ENCODE measurements around the gene APOLD1.
"Not testable (repeated sequence)": the region's sequence is repeated elsewhere in the genome, so short reads cannot be mapped to it uniquely, and the experiment has no call there.

Gene APOLD1, protein sequence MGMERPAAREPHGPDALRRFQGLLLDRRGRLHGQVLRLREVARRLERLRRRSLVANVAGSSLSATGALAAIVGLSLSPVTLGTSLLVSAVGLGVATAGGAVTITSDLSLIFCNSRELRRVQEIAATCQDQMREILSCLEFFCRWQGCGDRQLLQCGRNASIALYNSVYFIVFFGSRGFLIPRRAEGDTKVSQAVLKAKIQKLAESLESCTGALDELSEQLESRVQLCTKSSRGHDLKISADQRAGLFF

DNA sequence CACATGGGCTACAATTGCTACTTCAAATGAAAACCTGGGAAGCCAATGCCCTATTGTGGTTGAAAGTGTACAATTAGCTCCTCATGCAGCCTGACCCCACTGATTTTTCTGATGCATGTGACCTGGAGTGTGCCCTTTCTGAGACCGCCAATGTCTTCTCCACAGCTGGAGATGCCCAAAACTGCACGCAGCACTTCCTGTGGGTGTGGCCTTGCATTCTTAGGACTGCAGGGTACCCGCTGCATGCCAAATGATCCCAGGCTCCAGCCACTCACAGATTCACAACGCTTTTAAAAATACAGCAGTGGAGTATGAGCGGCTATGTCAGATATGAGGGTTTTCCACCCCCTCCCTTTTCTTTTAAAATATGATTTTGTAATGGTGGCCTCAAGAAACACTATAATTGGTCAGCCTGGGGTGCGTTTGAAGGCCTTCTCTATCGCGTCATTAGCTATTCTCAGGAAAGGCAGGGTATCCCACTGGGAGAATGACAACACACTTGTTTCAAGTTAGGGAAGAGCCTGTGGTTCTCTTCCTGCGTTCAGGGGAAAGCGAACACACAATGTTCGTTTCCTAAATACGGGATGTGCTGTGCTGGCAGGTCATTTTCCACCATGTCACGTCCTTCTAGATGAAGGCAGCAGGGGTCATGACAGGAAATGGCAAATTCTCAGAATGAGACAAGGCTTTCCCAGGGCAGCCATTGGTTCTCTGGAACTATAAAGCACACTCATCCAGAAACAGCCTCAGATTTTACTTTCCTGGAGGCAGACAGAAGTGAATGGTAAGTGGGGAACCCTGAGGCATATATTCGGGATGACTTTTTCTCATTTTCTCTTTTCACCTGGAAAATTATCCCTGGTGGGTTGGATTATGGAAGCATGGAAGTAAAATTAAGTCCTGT, at the start of gene APOLD1:
Gene APOLD1 (plus strand): TSS at position 749 of the 904 bp plus-strand sequence. CDS start 33 bp downstream, at position 782.
- DNase-seq (ENCODE audit: low read depth in 2 of 2): no peak

DNA sequence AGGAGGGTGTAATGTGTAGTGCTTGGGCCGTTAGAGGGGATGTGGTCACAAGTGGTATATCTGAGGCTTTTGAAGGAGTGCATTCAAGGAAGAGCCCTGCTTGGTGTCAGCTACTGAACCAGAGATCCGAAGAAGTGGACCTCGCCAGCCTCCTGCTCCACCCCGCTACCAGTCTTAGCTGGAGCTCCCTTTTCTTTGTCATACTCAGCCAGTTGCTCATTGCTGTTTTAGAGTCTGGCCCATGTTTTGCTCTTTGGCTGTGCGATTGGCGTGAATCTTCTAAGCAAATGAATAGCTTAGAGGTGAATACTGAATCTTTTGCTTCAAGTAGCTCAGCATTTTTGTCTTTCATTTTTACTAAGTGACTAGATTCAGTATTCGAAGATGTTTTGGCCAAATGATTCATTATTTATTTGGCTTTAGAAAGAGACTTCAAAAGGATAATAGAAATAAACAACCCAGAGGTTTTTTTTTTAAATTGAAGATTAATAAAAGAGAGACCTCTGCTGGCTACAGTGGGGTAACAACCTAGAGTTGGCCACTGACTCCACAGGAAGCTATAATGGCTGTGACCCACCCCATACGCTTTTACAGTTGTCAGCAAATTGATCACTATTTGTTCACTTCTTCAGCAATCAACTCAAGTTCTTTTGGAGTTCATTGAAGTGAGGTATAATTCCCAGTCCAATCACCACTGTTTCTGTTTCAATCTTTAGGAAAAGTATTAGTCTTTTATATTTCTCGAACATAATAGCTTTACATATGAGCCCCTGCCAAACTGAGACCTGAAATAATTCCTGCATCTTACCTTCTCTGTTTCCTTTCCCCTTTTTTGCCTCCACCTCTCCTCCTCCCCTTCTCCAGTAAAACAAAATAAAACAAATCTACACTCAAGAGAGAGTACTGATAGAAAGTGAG, 48.4 kb upstream of the APOLD1 start:
- peak in 1 of 2 donors; percentile 12 for DNase-seq (ENCODE audit: low read depth in 2 of 2)

DNA sequence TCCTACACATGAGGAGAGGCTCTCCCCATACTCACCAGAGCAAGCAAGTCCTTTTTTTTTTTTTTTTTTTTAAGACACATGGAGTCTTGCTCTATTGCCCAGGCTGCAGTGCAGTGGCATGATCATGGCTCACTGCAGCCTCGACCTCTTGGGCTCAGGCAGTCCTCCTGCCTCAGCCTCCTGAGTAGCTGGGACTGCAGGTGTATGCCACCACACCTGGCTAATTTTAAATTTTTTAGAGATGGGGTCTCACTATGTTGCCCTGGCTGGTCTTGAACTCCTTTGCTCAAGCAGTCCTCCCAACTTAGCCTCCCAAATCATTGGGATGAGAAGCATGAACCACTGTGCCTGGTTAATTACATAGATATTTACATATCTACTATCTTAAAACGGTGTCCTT, 47.3 kb upstream of the APOLD1 start:
- not testable (repeated sequence) for DNase-seq (ENCODE audit: low read depth in 2 of 2)

DNA sequence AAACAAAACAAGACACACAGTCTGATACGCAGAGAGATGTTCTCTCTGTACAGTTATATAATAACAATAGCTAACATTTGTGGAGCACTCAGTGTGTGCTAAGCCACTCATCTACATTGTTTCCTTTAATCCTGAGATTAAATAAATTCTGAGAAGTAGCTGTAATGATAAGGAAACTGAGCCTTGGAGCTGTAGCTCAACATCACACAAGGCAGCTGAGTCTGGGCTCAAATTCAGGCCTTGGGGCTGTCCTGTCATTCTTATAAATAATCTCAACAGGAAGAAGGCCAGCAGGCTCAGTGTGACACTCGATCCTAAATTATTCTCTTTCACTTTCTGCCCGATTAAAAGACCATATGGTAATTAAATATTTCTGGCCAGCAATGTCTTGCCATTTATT, 43.8 kb upstream of the APOLD1 start:
- no peak for DNase-seq (ENCODE audit: low read depth in 2 of 2)

DNA sequence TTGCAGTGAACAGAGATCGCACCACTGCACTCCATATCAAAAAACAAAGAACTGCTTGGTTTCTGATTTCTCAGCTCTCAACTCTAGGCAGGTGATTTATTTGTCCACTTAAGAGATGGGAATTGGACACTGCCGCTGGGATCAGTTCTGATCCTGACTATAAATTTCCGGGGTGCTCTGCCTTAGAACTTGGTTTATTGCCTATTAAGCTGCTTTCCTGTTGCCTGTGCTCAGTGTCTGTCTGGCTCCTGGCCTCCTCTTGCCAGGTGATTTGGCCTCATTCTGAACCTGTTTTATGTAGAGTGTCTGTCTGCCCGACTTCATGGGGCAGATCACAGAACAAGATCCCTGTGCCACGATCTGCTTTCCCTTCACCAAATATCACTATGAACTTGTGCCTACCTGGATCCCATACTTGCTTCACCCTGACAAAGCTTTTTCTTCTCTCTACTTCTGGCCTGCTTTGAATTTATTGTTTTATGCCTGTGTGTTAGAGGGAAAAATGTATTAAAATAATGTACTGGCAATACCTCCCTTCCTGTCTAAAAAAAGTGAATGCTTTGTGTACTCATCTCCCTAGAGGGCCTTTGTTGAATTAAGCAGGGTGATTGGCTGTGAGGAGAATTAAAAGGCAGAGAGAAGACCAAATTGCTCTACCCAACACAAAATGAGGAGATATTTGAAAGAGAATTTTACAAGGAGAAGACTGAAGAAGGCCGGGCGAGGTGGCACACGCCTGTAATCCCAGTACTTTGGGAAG, 40.7 kb upstream of the APOLD1 start:
- DNase-seq (ENCODE audit: low read depth in 2 of 2): no peak

DNA sequence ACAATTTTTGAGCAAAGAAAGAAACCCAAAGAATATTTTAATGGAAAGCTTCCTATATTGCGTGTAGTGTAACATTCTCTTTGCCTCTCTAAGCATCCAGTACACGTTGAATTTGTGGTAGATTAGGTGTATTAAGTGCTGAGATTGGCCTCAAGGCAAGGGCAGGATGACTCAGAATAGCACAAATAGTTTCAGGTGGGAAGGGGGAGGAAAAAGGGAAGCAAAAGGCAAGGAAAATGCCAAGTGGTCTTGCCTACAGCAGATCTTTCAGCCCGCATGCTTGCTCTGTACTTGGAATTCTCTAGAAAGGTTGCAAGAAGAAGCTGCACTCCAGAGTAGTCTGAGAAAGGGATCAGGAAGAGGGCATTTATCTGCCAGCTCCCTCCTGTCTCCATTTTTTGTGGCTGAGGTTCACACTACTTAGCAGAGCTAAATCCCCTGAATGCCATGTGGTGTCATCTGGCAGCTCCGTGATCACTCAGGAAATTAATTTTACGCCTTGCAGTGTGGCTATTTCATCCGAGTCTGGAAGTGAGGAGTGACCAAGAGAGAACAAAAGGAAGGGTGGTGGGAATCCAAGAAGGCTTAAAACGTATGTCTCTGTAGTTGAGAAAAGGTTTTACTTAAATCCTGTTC, 39.8 kb upstream of the APOLD1 start:
- no peak for DNase-seq (ENCODE audit: low read depth in 2 of 2)

DNA sequence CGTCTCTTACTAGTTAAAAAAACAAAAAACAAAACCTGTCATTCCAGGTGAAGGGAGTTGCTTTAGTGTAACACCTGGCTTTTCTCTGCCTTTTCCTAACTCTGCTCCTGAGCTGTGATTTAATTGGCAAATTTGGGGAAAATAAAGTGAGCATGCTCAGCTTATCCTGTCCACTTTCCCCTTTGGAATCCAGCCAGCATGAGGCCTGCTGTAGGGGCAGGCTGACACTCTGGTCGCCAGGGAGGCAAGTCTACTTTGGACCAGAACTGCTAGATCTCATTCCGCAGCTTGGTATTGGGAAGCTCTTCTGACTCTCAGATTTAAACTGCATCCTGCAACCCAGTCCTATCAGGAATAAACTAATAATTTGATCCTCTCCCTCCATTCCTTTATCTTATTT, 38.2 kb upstream of the APOLD1 start:
- DNase-seq (ENCODE audit: low read depth in 2 of 2): no peak

DNA sequence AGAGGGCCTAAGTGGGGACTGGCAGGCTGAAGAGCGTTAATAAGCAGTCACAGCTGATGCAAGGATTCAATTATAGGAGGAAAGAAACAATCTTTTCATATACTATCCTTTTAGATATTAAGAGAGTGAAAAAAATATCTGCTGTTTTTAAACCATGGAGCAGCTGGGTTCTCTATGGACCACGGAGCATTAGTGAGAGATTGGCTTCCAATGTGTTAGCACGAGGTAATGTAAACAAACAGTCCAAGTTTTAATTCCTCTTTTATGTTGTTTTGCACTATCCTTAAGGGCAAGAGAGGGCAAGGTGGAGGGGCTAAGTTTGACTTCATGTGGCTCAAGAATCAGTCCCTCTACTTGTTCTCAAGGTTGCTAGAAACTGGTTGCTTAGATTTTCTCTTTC, 37.4 kb upstream of the APOLD1 start:
- DNase-seq (ENCODE audit: low read depth in 2 of 2): no peak

DNA sequence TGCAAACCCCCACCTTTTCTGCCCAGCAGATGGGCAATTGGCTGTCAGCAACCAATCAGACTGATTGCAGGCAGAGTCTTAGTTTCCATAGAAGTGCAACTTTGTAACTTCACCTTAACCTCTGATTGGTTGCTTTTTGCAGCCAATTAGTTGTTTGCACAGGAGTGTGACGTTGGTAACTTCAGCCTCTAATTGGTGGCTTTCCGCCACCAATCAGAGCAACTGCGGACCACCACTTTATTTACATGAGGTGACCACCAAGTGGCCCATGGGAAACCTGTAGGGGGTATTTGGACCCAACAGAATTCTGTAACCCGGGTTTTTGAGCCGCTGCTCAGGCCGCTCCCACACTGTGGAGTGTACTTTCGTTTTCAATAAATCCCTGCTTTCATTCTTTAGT, 36.0 kb upstream of the APOLD1 start:
- DNase-seq (ENCODE audit: low read depth in 2 of 2): no peak

DNA sequence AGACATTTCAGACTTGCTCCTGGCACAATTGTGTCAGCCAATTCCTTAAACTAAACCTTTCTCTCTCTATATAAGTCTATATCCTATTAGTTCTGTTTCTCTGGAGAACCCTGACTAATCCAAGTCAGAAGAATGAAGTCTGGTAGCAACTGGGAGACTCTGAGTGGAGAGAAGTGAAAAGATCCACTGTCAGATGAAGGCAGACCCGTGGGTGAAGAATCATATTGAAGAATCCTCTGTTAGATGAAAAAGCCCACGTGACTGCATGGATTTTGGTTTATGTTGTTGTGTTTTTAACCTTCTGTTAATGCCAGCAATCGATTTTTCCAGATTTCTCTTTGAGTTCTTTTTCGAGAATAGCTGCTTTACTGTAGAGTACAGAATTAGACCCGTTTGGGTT, 29.5 kb upstream of the APOLD1 start:
- no peak for DNase-seq (ENCODE audit: low read depth in 2 of 2)

DNA sequence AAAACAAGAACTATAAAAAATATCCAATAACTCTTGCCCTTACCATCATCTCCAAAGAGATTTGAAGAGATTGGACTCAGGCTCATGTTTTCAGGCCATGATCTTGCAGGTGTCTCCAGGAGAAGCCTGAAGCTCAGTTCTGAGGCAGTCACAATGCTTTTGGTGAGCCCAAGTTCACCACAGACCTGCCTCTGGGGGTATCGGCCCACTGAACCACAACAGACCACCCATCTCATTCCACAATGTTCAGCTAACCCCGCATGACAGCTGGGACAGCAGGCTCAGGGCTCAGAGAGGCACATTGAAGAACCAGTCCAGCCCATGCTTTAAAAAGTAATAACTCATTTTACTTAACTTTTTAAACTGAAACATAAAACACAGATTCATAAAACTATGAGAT, 28.3 kb upstream of the APOLD1 start:
- DNase-seq (ENCODE audit: low read depth in 2 of 2): no peak

DNA sequence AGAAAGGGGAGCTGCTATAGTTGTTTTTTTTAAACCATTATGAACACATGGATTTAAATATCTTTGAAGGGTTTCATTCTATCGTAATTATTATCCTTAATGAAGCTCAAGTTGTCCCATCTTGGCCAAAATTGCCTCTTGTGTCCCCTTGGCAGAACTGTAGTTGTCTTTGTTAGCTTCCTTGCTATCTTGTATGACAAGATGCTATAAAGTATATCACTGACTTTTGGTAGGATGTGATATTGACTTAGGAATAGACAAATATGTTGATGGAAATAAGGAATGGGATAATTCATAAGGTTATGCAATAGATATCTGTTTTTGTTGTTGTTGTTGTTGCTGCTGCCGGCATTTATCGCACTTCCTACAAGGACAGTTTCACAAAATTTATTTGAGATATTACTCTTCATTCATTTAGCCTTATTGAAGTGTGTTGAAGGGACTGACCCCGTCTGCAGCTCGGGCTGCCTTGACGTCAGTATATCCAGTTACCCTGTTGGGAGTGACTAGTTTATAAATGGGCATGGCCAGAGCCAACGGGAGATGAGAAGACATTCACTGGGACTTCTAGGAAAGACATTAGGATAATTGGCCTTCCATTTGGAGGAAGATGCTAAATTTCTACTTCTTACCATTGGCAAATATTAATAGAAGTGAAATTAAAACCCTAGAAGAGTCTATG, 26.1 kb upstream of the APOLD1 start:
- DNase-seq (ENCODE audit: low read depth in 2 of 2): no peak

DNA sequence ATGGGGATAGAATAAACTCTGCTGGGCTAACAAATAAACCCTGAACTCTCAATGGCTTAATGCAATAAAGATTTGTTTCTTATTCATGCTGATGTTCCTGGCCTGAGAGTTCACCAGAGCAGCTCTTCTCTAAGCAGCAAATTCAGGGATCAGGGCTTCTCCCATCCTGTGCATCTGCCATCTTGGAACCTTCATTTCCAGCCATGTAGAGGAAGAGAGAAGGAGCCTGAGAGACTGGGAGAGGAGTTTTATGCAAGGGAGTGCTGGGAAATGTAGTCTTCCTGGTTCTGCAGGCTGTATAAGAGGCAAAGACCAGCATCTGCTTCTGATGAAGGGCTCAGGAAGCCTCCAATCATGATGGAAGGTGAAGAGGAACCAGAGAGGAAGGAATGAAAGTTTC, 20.6 kb upstream of the APOLD1 start:
- no peak for DNase-seq (ENCODE audit: low read depth in 2 of 2)

DNA sequence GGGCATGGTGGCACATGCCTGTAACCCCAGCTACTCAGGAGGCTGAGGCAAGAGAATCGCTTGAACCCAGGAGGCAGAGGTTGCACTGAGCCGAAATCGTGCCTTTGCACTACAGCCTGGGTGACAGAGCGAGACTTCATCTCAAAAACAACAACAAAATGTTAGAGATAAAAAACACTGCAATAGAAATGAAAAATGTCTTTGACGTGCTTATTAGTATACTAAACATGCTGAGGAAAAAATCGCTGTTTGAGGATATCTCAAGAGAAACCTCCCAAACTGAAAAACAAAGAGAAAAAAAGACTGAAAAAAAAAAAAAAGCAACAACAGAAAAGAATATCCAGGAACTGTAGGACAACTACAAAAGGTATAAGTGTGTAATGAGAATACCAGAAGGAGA, 15.2 kb upstream of the APOLD1 start:
- no peak for DNase-seq (ENCODE audit: low read depth in 2 of 2)

DNA sequence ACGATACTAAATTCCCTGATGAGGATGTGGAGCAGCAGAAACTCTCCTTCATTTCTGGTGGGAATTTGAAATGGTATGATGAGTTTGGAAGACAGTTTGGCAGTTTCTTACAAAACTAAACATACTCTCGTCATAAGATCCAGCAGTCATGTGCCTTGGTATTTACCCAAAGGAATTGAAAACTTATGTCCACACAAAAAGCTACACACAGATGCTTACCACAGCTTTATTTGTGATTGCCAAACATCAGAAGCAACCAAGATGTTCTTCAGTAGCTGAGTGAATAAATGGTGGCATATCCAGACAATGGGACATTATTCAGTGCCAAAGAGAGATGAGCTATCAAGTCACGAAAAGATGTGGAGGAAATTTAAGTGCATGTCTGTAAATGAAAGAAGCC, 10.7 kb upstream of the APOLD1 start:
- DNase-seq (ENCODE audit: low read depth in 2 of 2): no peak

DNA sequence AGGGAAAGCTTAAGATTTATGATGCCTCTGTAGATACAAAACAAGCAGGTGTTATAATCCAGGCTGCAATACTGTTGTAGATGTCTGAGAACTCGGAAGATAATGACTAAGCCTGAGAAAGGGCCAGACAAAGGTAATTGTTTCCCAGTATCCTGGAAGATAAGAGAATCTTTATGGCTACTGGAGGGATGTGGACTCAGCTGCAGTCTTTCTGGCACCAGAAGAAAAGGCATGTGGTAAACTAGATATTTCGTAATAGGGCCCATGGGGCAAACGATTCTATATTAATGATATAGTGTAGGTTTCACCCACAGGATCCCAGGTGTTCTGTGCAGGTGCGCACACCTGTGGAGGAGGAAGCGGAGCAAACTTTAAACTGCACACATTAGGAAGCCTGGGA, 9.2 kb upstream of the APOLD1 start:
- no peak for DNase-seq (ENCODE audit: low read depth in 2 of 2)

DNA sequence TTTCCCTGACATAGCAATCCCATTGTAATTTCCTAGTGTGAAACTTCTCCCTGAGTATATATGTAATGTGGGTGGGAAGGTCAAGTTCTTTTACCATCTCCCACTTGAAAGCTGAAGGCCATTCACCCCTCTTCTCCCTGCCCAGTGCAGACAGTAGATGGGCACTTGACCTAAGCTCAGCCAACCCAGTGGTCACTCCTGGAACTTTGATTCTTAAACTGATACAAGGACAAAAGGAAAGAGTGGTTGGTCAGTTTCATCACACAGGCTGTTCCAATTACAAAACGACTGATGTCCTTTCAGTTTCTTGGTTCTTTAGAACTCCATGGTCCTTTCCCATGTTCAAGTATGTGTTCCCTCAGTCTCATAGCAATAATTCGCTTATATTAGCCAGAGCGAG, 8.4 kb upstream of the APOLD1 start:
- DNase-seq (ENCODE audit: low read depth in 2 of 2): no peak

DNA sequence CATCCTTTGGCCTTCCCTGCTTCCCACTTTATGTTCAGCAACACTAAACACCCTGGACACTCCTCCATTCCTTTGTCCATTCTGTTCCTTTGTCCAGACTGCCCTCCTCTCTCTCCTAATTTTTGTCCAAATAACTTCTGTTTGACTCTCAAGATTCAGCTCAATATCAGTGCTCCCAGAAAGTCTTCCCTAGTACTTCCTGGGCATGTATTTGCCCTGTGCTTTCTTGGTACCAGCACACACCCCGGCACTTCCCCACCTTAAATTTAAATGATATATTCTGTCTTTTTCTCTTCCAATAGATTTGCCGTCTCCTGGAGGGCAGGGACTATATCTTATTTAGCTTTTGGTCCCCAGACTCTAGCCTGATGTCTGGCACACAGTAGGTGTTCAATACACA, 6.5 kb upstream of the APOLD1 start:
- no peak for DNase-seq (ENCODE audit: low read depth in 2 of 2)

DNA sequence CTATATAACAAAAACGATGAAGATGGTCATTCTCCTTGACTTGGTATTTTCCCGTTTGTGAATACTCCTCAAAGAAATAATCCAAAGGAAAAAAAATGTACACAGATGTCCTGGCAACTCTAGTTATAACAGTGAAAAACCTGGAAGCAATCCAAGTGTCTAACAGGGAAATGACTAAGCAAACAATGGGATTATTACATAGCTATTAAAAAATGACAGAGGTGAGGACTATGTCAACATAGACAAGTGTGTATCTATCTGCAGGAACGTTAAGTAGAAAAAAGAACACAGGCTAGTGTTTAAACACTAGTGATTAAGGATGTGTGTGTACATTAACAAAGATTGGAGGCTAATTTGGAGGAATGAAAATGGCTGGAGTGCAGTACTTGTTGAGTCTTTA, 5.9 kb upstream of the APOLD1 start:
- DNase-seq (ENCODE audit: low read depth in 2 of 2): no peak

DNA sequence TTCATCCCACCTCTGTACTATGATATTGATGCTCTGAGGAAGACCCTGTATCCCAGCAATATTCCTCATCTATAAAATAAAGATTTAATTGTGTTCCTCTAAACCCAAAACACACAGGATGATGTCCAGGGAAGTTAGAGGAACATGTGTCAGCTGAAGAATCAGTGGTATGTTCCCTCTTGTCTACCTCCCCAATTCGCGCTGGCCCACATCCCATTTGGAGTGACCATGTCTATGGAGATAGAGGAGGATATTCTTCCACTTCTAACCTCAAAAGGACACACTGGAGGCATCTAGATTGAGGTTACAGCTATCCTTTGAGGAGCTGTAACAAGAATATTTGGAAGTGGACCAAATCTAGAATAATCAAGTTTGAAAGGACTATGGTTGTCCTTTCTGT, 1.3 kb upstream of the APOLD1 start:
- DNase-seq (ENCODE audit: low read depth in 2 of 2): no peak

DNA sequence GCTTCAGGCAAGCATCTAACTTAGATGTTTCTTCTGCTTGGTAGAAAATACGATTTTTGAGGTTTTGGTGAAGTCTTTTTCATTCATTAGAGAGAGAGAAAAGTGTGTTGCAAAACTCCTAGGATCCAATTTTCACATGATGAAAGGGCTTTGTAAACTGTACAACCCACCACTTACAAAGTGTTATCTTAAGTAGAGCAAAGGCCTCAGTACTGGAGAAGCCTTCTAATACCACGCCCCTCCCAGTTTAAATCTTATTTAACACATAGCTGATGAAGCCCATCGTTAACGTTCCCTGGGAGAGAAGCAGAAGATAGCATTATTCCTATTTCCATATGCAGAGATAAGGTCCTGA, 869 bp downstream of the APOLD1 start:
- no peak for DNase-seq (ENCODE audit: low read depth in 2 of 2)

Measured in stimulated activated CD8-positive, alpha-beta memory T cell treated with anti-CD3 and anti-CD28 coated beads, Interleukin-7, amount 100 ng/mL, for 4 hours (primary cell).